HUES64 (cell line): Measurements from ENCODE around the gene SHQ1.
"Not testable (repeated sequence)": the region's sequence is repeated elsewhere in the genome, so short reads cannot be mapped to it uniquely, and the experiment has no call there.

Source experiments
- H3K27ac ChIP-seq: 2 replicates; pipeline ENCODE4 v1.7.0; 2013; ENCODE audit warnings: low read depth, low read length, inconsistent platforms
- H3K27me3 ChIP-seq: 2 replicates; pipeline ENCODE4 v1.6.1; 2013; ENCODE audit warnings: mild to moderate bottlenecking, low read length; ENCODE audit not compliant: insufficient read depth
- H3K36me3 ChIP-seq: 2 replicates; pipeline ENCODE4 v1.6.1; 2013; ENCODE audit warnings: mild to moderate bottlenecking, low read length; ENCODE audit not compliant: insufficient read depth
- H3K4me1 ChIP-seq: 2 replicates; pipeline ENCODE4 v1.6.1; 2013; ENCODE audit warnings: mild to moderate bottlenecking, low read length, moderate library complexity; ENCODE audit not compliant: insufficient read depth
- H3K4me3 ChIP-seq: 2 replicates; pipeline ENCODE4 v1.5.1; 2013; ENCODE audit warnings: mild to moderate bottlenecking, low read length, moderate library complexity
- H3K9ac ChIP-seq: 2 replicates; pipeline ENCODE4 v1.6.1; 2013; ENCODE audit warnings: mild to moderate bottlenecking, low read depth, low read length
- H3K9me3 ChIP-seq: 2 replicates; pipeline ENCODE4 v1.6.1; 2013; ENCODE audit warnings: low read depth, low read length; ENCODE audit not compliant: insufficient read depth
- WGBS: fragments of 150-250, 120-280 bp; methylation state at CpG from one replicate; pipeline ENCODE4 v1.1.7; 2013; ENCODE audit warnings: missing lambda C conversion rate; 5-methylcytosine and 5-hydroxymethylcytosine counted together

The SHQ1 gene

GRCh38 chr3:72797773-72798543, 50.3 kb downstream of the SHQ1 start:
- H3K27ac ChIP-seq, result no peak overlapping the region
- 0 out of 2 replicates have a peak, but pooled peaks cover under 1% of the 10 kb centered on the region for H3K36me3 ChIP-seq
- H3K27me3 ChIP-seq, result no peaks in the 10 kb centered on the region
- 77% methylated on average over 12 of the region's 12 CpGs for WGBS
- no peak overlapping the region for H3K9ac ChIP-seq
- H3K9me3 ChIP-seq, result no peaks in the 10 kb centered on the region
- H3K4me1 ChIP-seq, result peaks cover 24% of the 10 kb centered on the region
- H3K4me3 ChIP-seq, result no peak overlapping the region

- peaks cover 31% of the 10 kb centered on the region for H3K4me1 ChIP-seq
- no peak overlapping the region for H3K27ac ChIP-seq
- no peak overlapping the region for H3K4me3 ChIP-seq
- WGBS, result 100% methylated on average over 3 of the region's 3 CpGs
- H3K36me3 ChIP-seq, result peaks cover 15% of the 10 kb centered on the region
- H3K9me3 ChIP-seq, result no peaks in the 10 kb centered on the region
- H3K9ac ChIP-seq, result no peak overlapping the region
- H3K27me3 ChIP-seq, result no peaks in the 10 kb centered on the region
These were observed 54.2 kb downstream of the SHQ1 start for GRCh38 chr3:72794079-72794478.

- Histone ChIP-seq H3K4me3 (no peak overlapping the region), H3K36me3 (peaks cover 17% of the 10 kb centered on the region), H3K27me3 (no peaks in the 10 kb centered on the region), H3K4me1 (peaks cover 16% of the 10 kb centered on the region), H3K9ac (no peak overlapping the region), H3K9me3 (no peaks in the 10 kb centered on the region), H3K27ac (peak overlapping the region; percentile 23; the same call in 1 of the 2 replicates)
- 91% methylated on average over 1 of the region's 1 CpG for WGBS
These were observed 57.1 kb downstream of the SHQ1 start for GRCh38 chr3:72791161-72791560.

DNA sequence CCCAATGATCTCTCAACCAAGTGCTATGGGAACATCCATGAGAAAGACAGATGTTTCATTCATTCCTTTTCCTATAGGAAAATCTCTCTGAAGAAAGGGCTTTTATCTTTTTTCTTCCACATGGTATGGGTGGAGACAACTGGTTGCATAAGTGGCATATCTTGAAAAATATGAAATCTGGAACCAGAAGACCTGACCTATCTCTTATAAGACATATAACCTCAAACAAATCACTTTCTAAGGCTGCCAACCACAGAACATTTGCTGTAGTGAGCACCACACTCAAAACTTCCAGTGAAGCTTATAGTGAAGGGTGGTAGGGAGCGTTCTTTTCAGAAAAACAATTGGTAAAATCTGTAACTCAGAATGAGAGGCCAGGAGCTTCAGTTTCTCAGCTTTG, 58.5 kb downstream of the SHQ1 start:
- WGBS, result 100% methylated on average over 1 of the region's 1 CpG
- Histone ChIP-seq H3K9me3 (no peaks in the 10 kb centered on the region), H3K27me3 (no peaks in the 10 kb centered on the region)

DNA sequence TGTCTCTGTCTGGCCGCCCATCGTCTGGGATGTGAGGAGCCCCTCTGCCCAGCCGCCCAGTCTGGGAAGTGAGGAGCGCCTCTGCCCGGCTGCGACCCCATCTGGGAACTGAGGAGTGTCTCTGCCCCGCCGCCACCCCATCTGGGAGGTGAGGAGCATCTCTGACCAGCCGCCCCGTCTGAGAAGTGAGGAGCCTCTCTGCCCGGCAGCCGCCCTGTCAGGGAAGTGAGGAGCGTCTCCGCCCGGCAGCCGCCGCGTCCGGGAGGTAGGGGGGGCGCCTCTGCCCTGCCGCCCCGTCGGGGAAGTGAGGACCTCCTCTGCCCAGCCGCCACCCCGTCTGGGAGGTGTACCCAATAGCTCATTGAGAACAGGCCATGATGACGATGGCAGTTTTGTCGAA, 60.0 kb downstream of the SHQ1 start:
- not testable (repeated sequence) for H3K9ac ChIP-seq, H3K4me3 ChIP-seq, H3K9me3 ChIP-seq, H3K27ac ChIP-seq, H3K27me3 ChIP-seq
- Histone ChIP-seq H3K36me3 (peaks cover 22% of the 10 kb centered on the region), H3K4me1 (peaks cover 16% of the 10 kb centered on the region)
- WGBS, result 94% methylated on average over 27 of the region's 27 CpGs

More for the DNA sequence above, 58.5 kb downstream of the SHQ1 start:
- no peak overlapping the region for H3K4me3 ChIP-seq
- no peak overlapping the region for H3K9ac ChIP-seq
- H3K4me1 ChIP-seq, result peaks cover 16% of the 10 kb centered on the region
- H3K36me3 ChIP-seq, result peaks cover 17% of the 10 kb centered on the region
- H3K27ac ChIP-seq, result no peak overlapping the region; the same call in 1 of the 2 replicates

GRCh38 chr3:72786668-72787067, 61.6 kb downstream of the SHQ1 start:
- H3K9ac ChIP-seq, result no peak overlapping the region
- H3K27me3 ChIP-seq, result no peaks in the 10 kb centered on the region
- no peak overlapping the region for H3K27ac ChIP-seq
- H3K4me1 ChIP-seq, result peaks cover 20% of the 10 kb centered on the region
- H3K36me3 ChIP-seq, result peaks cover 12% of the 10 kb centered on the region; the same call in 1 of the 2 replicates
- no peaks in the 10 kb centered on the region for H3K9me3 ChIP-seq
- no peak overlapping the region for H3K4me3 ChIP-seq
- WGBS, result 93% methylated on average over 3 of the region's 3 CpGs

DNA sequence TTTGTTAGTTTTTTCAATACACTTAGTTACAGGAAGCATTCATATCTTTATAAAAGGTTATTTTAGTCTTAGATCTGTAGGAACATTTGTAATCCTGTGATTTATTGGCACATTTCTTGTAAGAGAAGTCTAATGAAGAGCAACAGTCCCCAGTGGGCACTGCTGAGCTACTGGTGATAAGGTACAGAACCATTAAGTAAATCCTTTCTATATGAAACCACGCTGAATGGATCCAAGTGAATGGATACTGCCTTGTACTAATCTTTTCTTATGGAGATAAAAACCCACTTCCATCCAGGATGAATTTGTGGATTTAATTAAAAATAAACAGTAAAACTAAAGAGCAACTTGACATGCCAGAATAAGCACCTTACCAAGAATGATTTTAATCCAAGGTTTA, 64.0 kb downstream of the SHQ1 start:
- no CpG with 5 or more reads among the region's 1 CpG for WGBS
- no peaks in the 10 kb centered on the region for H3K27me3 ChIP-seq
- peaks cover 9% of the 10 kb centered on the region; the same call in 1 of the 2 replicates for H3K36me3 ChIP-seq

GRCh38 chr3:72782521-72782920, 65.7 kb downstream of the SHQ1 start:
- no peak overlapping the region for H3K4me3 ChIP-seq
- 93% methylated on average over 2 of the region's 2 CpGs for WGBS

More for the DNA sequence above, 64.0 kb downstream of the SHQ1 start:
- Histone ChIP-seq H3K9me3 (no peaks in the 10 kb centered on the region), H3K4me3 (no peak overlapping the region), H3K9ac (no peak overlapping the region), H3K27ac (no peak overlapping the region), H3K4me1 (peaks cover 4% of the 10 kb centered on the region; the same call in 1 of the 2 replicates)

GRCh38 chr3:72769758-72770540, 78.3 kb downstream of the SHQ1 start:
- WGBS, result 77% methylated on average over 1 of the region's 1 CpG
- Histone ChIP-seq H3K4me3 (no peak overlapping the region), H3K9ac (no peak overlapping the region), H3K4me1 (peaks cover 44% of the 10 kb centered on the region), H3K27me3 (no peaks in the 10 kb centered on the region), H3K27ac (peak overlapping the region; percentile 20; the same call in 1 of the 2 replicates), H3K36me3 (no peaks in the 10 kb centered on the region), H3K9me3 (no peaks in the 10 kb centered on the region)

More at GRCh38 chr3:72782521-72782920, 65.7 kb downstream of the SHQ1 start:
- Histone ChIP-seq H3K27ac (no peak overlapping the region), H3K36me3 (peaks cover 6% of the 10 kb centered on the region; the same call in 1 of the 2 replicates), H3K9ac (no peak overlapping the region), H3K4me1 (peaks cover 4% of the 10 kb centered on the region; the same call in 1 of the 2 replicates), H3K9me3 (no peaks in the 10 kb centered on the region), H3K27me3 (no peaks in the 10 kb centered on the region)

DNA sequence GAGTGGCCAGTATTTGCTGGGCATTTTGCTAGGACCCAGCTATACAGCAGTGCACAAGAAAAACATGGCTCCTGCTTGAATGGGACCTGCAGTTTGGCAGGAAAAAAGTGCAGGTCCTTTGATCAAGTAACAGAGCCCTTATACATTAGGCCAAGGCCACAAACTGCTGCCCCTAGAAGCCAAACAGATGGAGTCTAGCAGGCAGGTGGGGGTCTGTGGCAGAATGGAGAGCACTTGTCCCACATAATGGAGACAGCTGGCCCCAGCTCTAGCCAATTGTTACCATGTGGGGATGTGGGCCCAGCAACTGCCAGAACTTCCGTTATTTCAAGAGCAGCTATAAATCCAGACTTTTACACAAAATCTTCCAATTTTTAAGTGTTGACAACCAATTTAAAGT, 79.3 kb downstream of the SHQ1 start:
- no peak overlapping the region for H3K9ac ChIP-seq
- no peaks in the 10 kb centered on the region for H3K36me3 ChIP-seq
- peak overlapping the region; percentile 81; the same call in 1 of the 2 replicates for H3K27ac ChIP-seq
- H3K9me3 ChIP-seq, result no peaks in the 10 kb centered on the region
- no peak overlapping the region for H3K4me3 ChIP-seq
- 94% methylated on average over 1 of the region's 1 CpG for WGBS
- peaks cover 44% of the 10 kb centered on the region for H3K4me1 ChIP-seq
- H3K27me3 ChIP-seq, result no peaks in the 10 kb centered on the region

- WGBS, result 57% methylated on average over 6 of the region's 6 CpGs
- Histone ChIP-seq H3K9ac (peak overlapping the region; percentile 33), H3K27me3 (no peaks in the 10 kb centered on the region), H3K27ac (peak overlapping the region; percentile 81; the same call in 1 of the 2 replicates), H3K9me3 (no peaks in the 10 kb centered on the region), H3K4me3 (0 out of 2 replicates have a peak overlapping the region, but pooled peaks have one; percentile 3), H3K36me3 (no peaks in the 10 kb centered on the region), H3K4me1 (peaks cover 44% of the 10 kb centered on the region)
These were observed 79.8 kb downstream of the SHQ1 start for GRCh38 chr3:72768481-72768880.
